Measurements from ENCODE around the gene SLC6A20.

The SLC6A20 gene

GRCh38 chr3:45715945-45716344 lies 80.4 kb downstream of the SLC6A20 start:
- no peak for DNase-seq

DNA sequence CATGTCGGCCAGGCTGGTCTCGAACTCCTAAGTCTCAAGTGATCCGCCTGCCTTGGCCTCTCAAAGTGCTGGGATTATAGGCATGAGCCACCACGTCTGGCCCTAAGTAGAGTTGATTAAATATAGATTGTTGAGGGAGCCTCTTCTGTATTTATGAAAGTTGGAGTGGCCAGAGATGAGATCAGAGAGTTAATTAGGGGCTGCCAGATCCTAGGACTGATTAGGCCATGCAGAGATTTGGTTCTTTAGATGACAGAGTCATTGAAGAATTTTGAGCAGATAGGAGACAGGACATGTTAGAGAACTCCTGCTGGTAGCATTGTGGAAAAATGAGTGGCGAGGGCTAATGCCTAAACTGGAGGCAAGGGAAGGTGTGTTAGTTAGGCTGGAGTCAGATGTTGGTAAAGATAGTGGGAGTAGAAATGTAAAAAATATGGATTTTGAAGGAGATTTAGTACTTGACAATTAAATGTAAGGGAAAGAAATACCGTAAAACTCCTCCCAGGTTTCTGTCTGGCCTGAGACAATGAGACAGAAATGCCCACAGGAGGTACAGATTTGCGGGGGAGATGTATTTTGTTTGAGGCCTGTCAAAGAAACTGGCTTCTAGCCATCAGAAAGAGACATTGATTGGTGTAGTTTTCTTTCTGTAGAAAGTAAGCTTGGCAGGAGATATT lies 83.8 kb downstream of the SLC6A20 start:
- DNase-seq, result no peak

DNA sequence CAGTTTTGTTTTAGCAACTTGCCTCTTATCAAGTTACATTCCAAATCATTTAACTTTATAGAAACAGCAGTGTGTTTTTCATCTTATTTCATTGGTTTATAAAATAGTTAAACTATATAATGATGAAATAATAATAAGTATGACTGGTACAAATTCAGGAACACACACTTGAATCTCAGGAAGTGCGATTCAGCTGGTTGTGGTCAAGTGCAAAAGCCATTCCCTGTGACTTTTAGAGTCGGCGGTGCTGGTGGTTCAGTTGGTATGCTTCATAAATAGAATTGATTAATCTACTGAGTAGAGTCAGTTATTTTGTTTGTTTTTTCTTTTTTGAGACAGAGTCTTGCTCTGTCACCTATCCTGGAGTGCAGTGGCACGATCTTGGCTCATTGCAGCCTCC lies 84.4 kb downstream of the SLC6A20 start:
- no peak for DNase-seq

DNA sequence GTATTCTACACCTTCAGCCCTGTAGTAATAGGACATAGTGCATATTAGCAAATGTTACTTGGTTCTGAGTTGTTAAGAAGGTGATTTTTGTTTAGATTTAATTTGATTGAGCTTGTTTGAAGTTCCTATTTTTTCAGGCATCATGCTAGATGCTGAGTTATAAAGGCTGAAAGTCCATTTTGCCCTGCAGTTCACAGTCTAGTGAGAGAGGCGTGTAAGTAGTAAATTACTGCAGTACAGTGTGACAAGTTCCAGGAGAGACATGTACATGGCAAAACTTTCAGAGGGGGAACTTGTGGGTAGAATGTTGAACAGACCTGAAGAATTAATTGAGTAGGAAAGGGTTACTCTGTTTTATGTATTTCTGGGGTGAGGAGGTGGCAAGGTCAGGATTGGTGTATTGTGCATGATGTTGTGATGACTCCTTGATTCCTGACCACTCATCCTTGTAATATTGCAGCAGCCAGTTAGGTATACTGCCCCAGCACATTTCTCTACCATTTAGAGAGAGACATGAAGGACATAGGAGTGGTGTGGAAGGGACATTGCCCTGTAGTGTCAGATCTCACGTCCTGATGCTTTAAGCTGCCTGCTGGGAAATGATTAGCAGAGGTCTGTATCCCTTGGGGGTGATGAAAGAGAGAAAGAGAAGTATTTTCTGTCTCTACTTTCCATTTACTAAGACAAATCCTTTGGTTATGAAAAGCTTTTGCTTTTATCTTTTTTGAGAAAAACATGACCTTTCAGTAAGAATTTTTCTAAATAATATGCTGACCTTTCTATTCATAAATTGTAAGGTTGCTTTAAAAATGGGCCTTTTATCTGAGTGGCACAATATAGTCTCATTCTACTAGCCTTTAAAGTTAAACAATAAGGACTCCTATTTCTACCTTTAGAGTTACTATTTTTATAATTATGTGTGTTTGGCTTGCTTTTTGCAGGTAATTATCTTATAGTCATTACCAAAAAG lies 90.2 kb downstream of the SLC6A20 start:
- DNase-seq, result no peak
